ENCODE measurements around the gene CCPG1. TPM values are rescaled to one million over a fixed set of nuclear protein-coding genes. Genes with fewer than 3 reads are reported as not detected.

The CCPG1 gene
- total RNA-seq, 2 experiments from 2014 or later = 9.2 to 32.6 TPM

DNA sequence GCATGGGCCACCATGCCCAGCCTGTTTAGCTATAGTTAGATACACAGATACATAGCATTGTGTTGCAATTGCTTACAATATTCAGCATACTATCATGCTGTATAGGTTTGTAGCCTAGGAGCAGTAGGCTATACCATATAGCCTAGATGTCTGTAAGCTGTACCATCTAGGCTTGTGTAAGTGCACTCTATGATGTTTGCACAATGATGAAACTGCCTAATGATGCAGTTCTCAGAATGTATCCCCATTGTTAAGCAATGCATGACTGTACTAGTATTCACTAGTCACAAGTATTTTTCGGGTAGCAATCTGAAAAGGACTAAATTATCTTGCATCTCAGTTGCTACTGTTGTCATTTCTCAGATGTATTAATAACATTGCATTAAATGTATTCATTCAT lies 73.2 kb downstream of the CCPG1 start:
- Histone ChIP-seq H3K4me2 (ENCODE audit: low read length) (no peak overlapping the region), H2AFZ (ENCODE audit: low read length) (no peak overlapping the region), H3K4me3 (ENCODE audit: low read depth, low read length, poor library complexity, severe bottlenecking) (no peak overlapping the region), H3K79me2 (ENCODE audit: insufficient read depth, low read depth, low read length) (no peaks in the 10 kb centered on the region), H3K36me3 (ENCODE audit: insufficient read depth, low read length) (peaks cover 84% of the 10 kb centered on the region), H3K9me2 (ENCODE audit: insufficient read depth, low read length) (no peaks in the 10 kb centered on the region), H3K4me1 (ENCODE audit: insufficient read depth, low read length, poor library complexity, severe bottlenecking) (no peaks in the 10 kb centered on the region), H4K20me1 (ENCODE audit: insufficient read depth, low read length) (no peaks in the 10 kb centered on the region), H3K27ac (ENCODE audit: low read depth, low read length, poor library complexity, severe bottlenecking) (no peak overlapping the region), H3K9me3 (ENCODE audit: low read length) (no peaks in the 10 kb centered on the region)
- CTCF ChIA-PET (ENCODE audit: unreplicated experiment) = no interaction called here
- intact Hi-C loops (cut with micrococcal nuclease; ENCODE audit: unreplicated experiment) = no loop called here
- POLR2A ChIA-PET = no interaction called here
- DNase-seq (ENCODE audit: low spot score) = no peak
- TF ChIP-seq EZH2phosphoT487 (IDR thresholded peaks at IDR 0.05; ENCODE audit: borderline replicate concordance, low read depth, low read length) = no peak
- TF ChIP-seq, protein P1, sequence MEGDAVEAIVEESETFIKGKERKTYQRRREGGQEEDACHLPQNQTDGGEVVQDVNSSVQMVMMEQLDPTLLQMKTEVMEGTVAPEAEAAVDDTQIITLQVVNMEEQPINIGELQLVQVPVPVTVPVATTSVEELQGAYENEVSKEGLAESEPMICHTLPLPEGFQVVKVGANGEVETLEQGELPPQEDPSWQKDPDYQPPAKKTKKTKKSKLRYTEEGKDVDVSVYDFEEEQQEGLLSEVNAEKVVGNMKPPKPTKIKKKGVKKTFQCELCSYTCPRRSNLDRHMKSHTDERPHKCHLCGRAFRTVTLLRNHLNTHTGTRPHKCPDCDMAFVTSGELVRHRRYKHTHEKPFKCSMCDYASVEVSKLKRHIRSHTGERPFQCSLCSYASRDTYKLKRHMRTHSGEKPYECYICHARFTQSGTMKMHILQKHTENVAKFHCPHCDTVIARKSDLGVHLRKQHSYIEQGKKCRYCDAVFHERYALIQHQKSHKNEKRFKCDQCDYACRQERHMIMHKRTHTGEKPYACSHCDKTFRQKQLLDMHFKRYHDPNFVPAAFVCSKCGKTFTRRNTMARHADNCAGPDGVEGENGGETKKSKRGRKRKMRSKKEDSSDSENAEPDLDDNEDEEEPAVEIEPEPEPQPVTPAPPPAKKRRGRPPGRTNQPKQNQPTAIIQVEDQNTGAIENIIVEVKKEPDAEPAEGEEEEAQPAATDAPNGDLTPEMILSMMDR (conservative IDR thresholded peaks at IDR 0.05; ENCODE audit: low read length) = no peak
- no TSS peak for BruUV-seq (replicated peaks)

DNA sequence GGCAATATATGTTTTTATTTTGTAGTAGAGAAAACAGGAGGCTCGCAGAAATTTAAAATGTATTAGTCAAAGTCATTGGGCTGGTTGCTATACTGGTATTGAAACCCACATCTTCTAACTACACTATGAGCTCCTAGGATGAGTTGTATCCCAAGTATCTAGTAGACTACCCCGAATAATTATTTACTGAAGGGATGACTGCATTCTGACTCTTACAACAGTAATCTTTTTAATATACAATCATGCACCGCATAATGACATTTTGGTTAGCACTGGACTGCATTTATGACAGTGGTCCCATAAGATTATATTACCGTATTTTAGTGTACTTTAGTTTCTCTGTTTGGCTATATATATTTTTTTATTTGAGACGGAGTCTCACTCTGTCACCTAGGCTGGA lies 73.8 kb downstream of the CCPG1 start:
- Histone ChIP-seq H3K79me2 (ENCODE audit: insufficient read depth, low read depth, low read length) (no peaks in the 10 kb centered on the region), H4K20me1 (ENCODE audit: insufficient read depth, low read length) (no peaks in the 10 kb centered on the region), H3K4me3 (ENCODE audit: low read depth, low read length, poor library complexity, severe bottlenecking) (no peak overlapping the region), H3K9me2 (ENCODE audit: insufficient read depth, low read length) (no peaks in the 10 kb centered on the region), H3K4me1 (ENCODE audit: insufficient read depth, low read length, poor library complexity, severe bottlenecking) (no peaks in the 10 kb centered on the region), H3K36me3 (ENCODE audit: insufficient read depth, low read length) (peaks cover 84% of the 10 kb centered on the region), H3K4me2 (ENCODE audit: low read length) (no peak overlapping the region), H2AFZ (ENCODE audit: low read length) (no peak overlapping the region), H3K9me3 (ENCODE audit: low read length) (no peaks in the 10 kb centered on the region), H3K27ac (ENCODE audit: low read depth, low read length, poor library complexity, severe bottlenecking) (no peak overlapping the region)
- DNase-seq (ENCODE audit: low spot score) = no peak
- TF ChIP-seq EZH2phosphoT487 (IDR thresholded peaks at IDR 0.05; ENCODE audit: borderline replicate concordance, low read depth, low read length) = no peak
- TF ChIP-seq, protein P1 (conservative IDR thresholded peaks at IDR 0.05; ENCODE audit: low read length) = no peak
- ChIA-PET CTCF (ENCODE audit: unreplicated experiment) (no interaction called here), POLR2A (no interaction called here)
- no TSS peak for BruUV-seq (replicated peaks)
- intact Hi-C loops (cut with micrococcal nuclease; ENCODE audit: unreplicated experiment) = no loop called here

- no TSS peak for BruUV-seq (replicated peaks)
- intact Hi-C loops (cut with micrococcal nuclease; ENCODE audit: unreplicated experiment) = no loop called here
- Histone ChIP-seq H3K4me3 (ENCODE audit: low read depth, low read length, poor library complexity, severe bottlenecking) (no peak overlapping the region), H4K20me1 (ENCODE audit: insufficient read depth, low read length) (no peaks in the 10 kb centered on the region), H3K9me2 (ENCODE audit: insufficient read depth, low read length) (no peaks in the 10 kb centered on the region), H3K4me2 (ENCODE audit: low read length) (no peak overlapping the region), H3K36me3 (ENCODE audit: insufficient read depth, low read length) (peaks cover 65% of the 10 kb centered on the region), H2AFZ (ENCODE audit: low read length) (no peak overlapping the region), H3K9me3 (ENCODE audit: low read length) (0 out of 2 replicates have a peak, but pooled peaks cover 3% of the 10 kb centered on the region), H3K4me1 (ENCODE audit: insufficient read depth, low read length, poor library complexity, severe bottlenecking) (peaks cover 5% of the 10 kb centered on the region), H3K79me2 (ENCODE audit: insufficient read depth, low read depth, low read length) (peaks cover 1% of the 10 kb centered on the region; the same call in 1 of the 2 replicates), H3K27ac (ENCODE audit: low read depth, low read length, poor library complexity, severe bottlenecking) (no peak overlapping the region)
- no peak for DNase-seq (ENCODE audit: low spot score)
- no peak for TF ChIP-seq EZH2phosphoT487 (IDR thresholded peaks at IDR 0.05; ENCODE audit: borderline replicate concordance, low read depth, low read length)
- TF ChIP-seq, protein P1 (conservative IDR thresholded peaks at IDR 0.05; ENCODE audit: low read length) = no peak
- ChIA-PET CTCF (ENCODE audit: unreplicated experiment) (no interaction called here), POLR2A (interaction anchor here (0.8 kb wide), 1 partner anchor 15 kb away, joined by 3 read pairs; no protein-coding TSS in a partner anchor)
Measured at GRCh38 chr15:55327387-55327786, 80.8 kb downstream of the CCPG1 start.

All from OCI-LY7 (cell line).